Endodermal cell (in vitro differentiated cells): Measurements from ENCODE around the gene LRFN3. TPM values are rescaled to one million over a fixed set of nuclear protein-coding genes. Genes with fewer than 3 reads are reported as not detected.

Experiments
- DNase-seq: peaks from one replicate; pipeline ENCODE4 v3.0.0-alpha.2; 2017
- H3K27ac ChIP-seq: 2 replicates; pipeline ENCODE4 v1.5.1; 2013; ENCODE audit warnings: mild to moderate bottlenecking, low read depth, low read length, moderate library complexity
- H3K27me3 ChIP-seq: 2 replicates; pipeline ENCODE4 v1.6.1; 2013; ENCODE audit warnings: mild to moderate bottlenecking, low read length, moderate library complexity; ENCODE audit not compliant: insufficient read depth, control insufficient read depth, poor library complexity, severe bottlenecking
- H3K36me3 ChIP-seq: 2 replicates; pipeline ENCODE4 v1.7.0; 2013; ENCODE audit warnings: mild to moderate bottlenecking, low read length, moderate library complexity; ENCODE audit not compliant: control insufficient read depth, insufficient read depth
- H3K4me1 ChIP-seq: one replicate; pipeline ENCODE4 v1.7.0; 2013; ENCODE audit warnings: low read length; ENCODE audit not compliant: control insufficient read depth, insufficient read depth
- H3K4me3 ChIP-seq: 2 replicates; pipeline ENCODE4 v1.5.1; 2013; ENCODE audit warnings: mild to moderate bottlenecking, low read length, moderate library complexity
- H3K9ac ChIP-seq: 2 replicates; pipeline ENCODE4 v1.6.1; 2013; ENCODE audit warnings: mild to moderate bottlenecking, low read length, moderate library complexity; ENCODE audit not compliant: poor library complexity, severe bottlenecking; ENCODE audit errors: extremely low read depth
- H3K9me3 ChIP-seq: 2 replicates; pipeline ENCODE4 v1.6.1; 2013; ENCODE audit warnings: mild to moderate bottlenecking, low read length, moderate library complexity; ENCODE audit not compliant: control insufficient read depth
- H3K27ac Mint-ChIP-seq: 2 replicates; pipeline ENCODE4 v1.8.0; 2020; ENCODE audit warnings: mixed read lengths
- H3K27me3 Mint-ChIP-seq: 2 replicates; pipeline ENCODE4 v1.8.0; 2021; ENCODE audit warnings: mild to moderate bottlenecking, mixed read lengths; ENCODE audit not compliant: insufficient read depth
- H3K36me3 Mint-ChIP-seq: 2 replicates; pipeline ENCODE4 v1.8.0; 2020; ENCODE audit warnings: low read depth, mixed read lengths
- H3K4me1 Mint-ChIP-seq: 2 replicates; pipeline ENCODE4 v1.8.0; 2020; ENCODE audit warnings: mixed read lengths
- H3K4me3 Mint-ChIP-seq: 2 replicates; pipeline ENCODE4 v1.8.0; 2020; ENCODE audit warnings: mild to moderate bottlenecking, moderate library complexity, mixed read lengths
- H3K9me3 Mint-ChIP-seq: 2 replicates; pipeline ENCODE4 v1.8.0; 2020; ENCODE audit warnings: mild to moderate bottlenecking, mixed read lengths
- CTCF ChIP-seq: fragments of 200-600 bp; sonication (generic); conservative IDR thresholded peaks from 2 replicates; pipeline ENCODE4 v1.5.0; 2021; ENCODE audit warnings: antibody characterized with exemption, mild to moderate bottlenecking
- WGBS, 2 experiments: methylation state at CpG; one replicate each; pipeline versions ENCODE4 v1.1.5 to v1.1.7; 2013; ENCODE audit warnings: missing lambda C conversion rate in 2 of 2, mixed read lengths in 1 of 2; ENCODE audit not compliant: insufficient coverage in 1 of 2, insufficient read length in 1 of 2; 5-methylcytosine and 5-hydroxymethylcytosine counted together
- long read RNA-seq, 4 experiments: library from polyadenylated mRNA in 2 of 4; library from RNA in 1 of 4; library from capped mRNA in 1 of 4; stranded (forward) in 3 of 4; unstranded in 1 of 4; transcript quantifications; one replicate each; pipeline ENCODE4 v2.0.0, GENCODE V29; 2020 to 2021; ENCODE audit warnings: inconsistent platforms in 1 of 4
- polyA plus RNA-seq, 2 experiments: library from polyadenylated mRNA; stranded (reverse); fragments of 50-300 nt; gene quantifications; one replicate each; pipeline ENCODE4 v1.2.3, GENCODE V29; 2013
- total RNA-seq, 2 donors: library from RNA; stranded (reverse); fragmentation: NEBNext Ultra II Directional in 1 of 2; extraction: Animal tissue kit (Norgen Biotek cat#: 25700) in 1 of 2; gene quantifications; 2 replicates in 1 of 2; 3 replicates in 1 of 2; pipeline ENCODE4 v1.2.1, GENCODE V29; 2021

LRFN3 gene, protein sequence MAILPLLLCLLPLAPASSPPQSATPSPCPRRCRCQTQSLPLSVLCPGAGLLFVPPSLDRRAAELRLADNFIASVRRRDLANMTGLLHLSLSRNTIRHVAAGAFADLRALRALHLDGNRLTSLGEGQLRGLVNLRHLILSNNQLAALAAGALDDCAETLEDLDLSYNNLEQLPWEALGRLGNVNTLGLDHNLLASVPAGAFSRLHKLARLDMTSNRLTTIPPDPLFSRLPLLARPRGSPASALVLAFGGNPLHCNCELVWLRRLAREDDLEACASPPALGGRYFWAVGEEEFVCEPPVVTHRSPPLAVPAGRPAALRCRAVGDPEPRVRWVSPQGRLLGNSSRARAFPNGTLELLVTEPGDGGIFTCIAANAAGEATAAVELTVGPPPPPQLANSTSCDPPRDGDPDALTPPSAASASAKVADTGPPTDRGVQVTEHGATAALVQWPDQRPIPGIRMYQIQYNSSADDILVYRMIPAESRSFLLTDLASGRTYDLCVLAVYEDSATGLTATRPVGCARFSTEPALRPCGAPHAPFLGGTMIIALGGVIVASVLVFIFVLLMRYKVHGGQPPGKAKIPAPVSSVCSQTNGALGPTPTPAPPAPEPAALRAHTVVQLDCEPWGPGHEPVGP
- total RNA-seq: 10 to 100 TPM; 18.7 to 24.3 TPM
- 29.1 TPM for polyA plus RNA-seq (2013, experiment 1 of 2)
- 28.9 TPM for polyA plus RNA-seq (2013, experiment 2 of 2)
- long read RNA-seq, experiment 1, partial matches to known transcripts: 8 of 13 reads
- long read RNA-seq, experiment 1, other reads (novel, unspliced or antisense): 1 of 13 reads
- long read RNA-seq, experiment 2, transcript LRFN3-201 (3 exons, 2,513 nt): major isoform, 12 of 12 reads
- long read RNA-seq, experiment 2, partial matches to known transcripts: 0 of 12 reads
- long read RNA-seq, experiment 2, other reads (novel, unspliced or antisense): 0 of 12 reads
- long read RNA-seq, experiment 3, transcript LRFN3-201 (3 exons, 2,513 nt): major isoform, 9 of 18 reads
- long read RNA-seq, experiment 3, partial matches to known transcripts: 9 of 18 reads
- long read RNA-seq, experiment 3, other reads (novel, unspliced or antisense): 0 of 18 reads
- long read RNA-seq, experiment 4: 0 reads

DNA sequence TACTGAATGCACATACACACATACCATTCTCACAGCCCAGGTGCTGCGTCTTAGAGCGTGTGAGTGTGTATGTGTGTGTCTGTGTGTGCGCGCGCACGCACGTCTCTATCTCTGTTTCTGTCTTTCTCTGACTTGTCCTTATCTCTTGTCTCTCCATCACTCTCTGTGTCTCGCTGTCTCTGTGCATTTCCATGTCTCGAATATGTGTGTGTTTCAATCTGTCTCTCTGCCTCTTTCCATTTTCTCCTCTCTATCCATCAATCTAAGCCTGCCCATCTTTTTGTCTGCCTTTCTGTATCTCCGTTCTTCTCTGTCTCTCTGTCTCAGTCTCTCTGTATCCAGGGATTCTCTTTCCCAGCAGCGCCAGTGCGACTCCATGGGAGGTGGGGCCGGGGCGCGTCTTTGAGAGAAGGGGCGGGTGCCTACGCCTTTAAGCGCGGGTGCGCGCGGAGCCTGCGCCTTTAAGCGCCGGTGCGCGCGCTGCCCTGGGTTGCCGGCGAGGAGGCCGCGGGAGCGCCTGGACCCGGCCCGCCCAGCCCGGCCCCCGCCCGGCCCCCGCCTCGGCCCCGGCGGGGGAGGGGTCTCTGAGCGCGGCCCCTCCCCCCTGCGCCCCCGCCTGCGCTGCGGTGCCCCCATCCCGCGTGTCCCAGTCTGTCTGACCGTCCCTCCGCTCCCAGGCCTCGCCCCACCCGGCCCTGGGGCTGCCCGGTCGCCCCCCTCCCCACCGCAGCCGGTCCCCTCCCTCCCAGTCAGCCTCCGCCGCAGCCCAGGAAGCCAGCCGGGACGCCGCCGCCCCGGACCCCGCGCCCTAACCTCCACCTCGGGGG is at the start of gene LRFN3:
Gene LRFN3 (plus strand): TSS at position 464 of the 827 bp plus-strand sequence. CDS start 3,052 bp downstream, outside the sequence.
- H3K36me3 Mint-ChIP-seq: peaks cover 2% of the 10 kb centered on the region
- H3K9ac ChIP-seq: peak within 1 kb of the TSS; percentile 71
- H3K36me3 ChIP-seq: no peaks in the 10 kb centered on the region
- H3K9me3 ChIP-seq: no peaks in the 10 kb centered on the region
- H3K27me3 Mint-ChIP-seq: no peaks in the 10 kb centered on the region
- no peaks in the 10 kb centered on the region for H3K9me3 Mint-ChIP-seq
- DNase-seq: peak; percentile 88
- peaks cover 21% of the 10 kb centered on the region for H3K4me1 Mint-ChIP-seq
- H3K27ac Mint-ChIP-seq: no peak within 1 kb of the TSS
- peak within 1 kb of the TSS; percentile 87 for H3K4me3 ChIP-seq
- peaks cover 6% of the 10 kb centered on the region for H3K4me1 ChIP-seq
- no peaks in the 10 kb centered on the region for H3K27me3 ChIP-seq
- no peak for TF ChIP-seq CTCF
- peak within 1 kb of the TSS; percentile 61 for H3K4me3 Mint-ChIP-seq
- no peak within 1 kb of the TSS for H3K27ac ChIP-seq
- 14 to 48% methylated on average over 8 to 48 of the region's 68 CpGs for WGBS, 2 experiments

DNA sequence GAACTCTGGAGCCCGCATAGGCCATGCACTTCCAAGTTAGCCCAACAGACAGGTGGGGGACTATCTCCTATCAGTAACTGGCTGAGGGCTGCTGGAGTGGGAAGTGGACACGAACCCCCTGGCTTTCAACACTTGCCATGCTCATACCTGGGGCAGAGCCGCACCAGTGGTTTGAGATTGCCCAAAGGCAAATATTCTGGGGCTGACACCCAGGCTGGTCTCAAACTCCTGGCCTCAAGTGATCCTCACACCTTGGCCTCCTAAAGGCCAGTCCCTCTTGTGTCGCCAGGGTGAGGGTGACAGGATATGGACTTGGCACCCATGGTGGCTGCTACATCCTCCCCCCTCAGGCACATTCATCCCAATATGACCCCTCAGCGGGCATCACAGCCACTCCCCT is 49.0 kb upstream of the LRFN3 start:
- H3K4me3 ChIP-seq: no peak overlapping the region
- H3K4me1 Mint-ChIP-seq: no peaks in the 10 kb centered on the region
- TF ChIP-seq CTCF: no peak
- no peak overlapping the region for H3K4me3 Mint-ChIP-seq
- no peaks in the 10 kb centered on the region for H3K9me3 Mint-ChIP-seq
- H3K36me3 Mint-ChIP-seq: peaks cover 48% of the 10 kb centered on the region
- no peaks in the 10 kb centered on the region for H3K27me3 Mint-ChIP-seq
- no peak overlapping the region for H3K9ac ChIP-seq
- H3K27ac Mint-ChIP-seq: no peak overlapping the region
- no peak overlapping the region for H3K27ac ChIP-seq
- DNase-seq: no peak
- 93 to 100% methylated on average over 3 to 5 of the region's 5 CpGs for WGBS, 2 experiments
- H3K36me3 ChIP-seq: peaks cover 44% of the 10 kb centered on the region
- no peaks in the 10 kb centered on the region for H3K9me3 ChIP-seq
- H3K27me3 ChIP-seq: no peaks in the 10 kb centered on the region
- no peaks in the 10 kb centered on the region for H3K4me1 ChIP-seq
